ENCODE data around the gene GALNT13.

GALNT13 gene

DNA sequence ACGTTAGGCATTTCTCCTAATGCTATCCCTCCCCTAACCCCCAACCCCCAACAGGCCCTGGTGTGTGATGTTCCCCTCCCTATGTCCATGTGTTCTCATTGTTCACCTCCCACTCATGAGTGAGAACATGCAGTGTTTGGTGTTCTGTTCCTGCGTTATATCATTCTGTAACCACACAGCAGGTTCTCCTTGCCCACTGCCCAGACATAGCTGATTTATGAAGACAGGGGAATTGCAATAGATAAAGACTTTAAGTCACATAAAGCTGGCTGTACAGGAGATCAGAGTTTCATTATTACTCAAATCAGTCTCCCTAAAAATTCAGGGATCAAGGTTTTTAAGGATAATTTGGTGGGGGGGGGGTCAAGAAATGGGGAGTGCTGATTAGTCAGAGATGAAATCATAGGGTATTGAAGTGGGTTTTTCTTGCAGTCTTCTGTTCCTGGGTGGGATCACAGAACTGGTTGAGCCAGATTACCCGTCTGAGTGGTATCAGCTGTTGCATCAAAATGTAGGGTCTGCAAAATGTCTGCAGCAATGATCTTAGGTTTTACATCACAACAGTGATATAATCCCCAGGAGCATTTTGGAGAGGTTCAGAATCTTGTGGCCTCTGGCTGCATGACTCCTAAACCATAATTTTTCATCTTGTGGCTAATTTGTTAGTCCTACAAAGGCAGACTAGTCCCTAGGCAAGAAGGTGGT, 434.7 kb downstream of the GALNT13 start:
- no peak for DNase-seq (ENCODE audit: low read depth in 2 of 2)

DNA sequence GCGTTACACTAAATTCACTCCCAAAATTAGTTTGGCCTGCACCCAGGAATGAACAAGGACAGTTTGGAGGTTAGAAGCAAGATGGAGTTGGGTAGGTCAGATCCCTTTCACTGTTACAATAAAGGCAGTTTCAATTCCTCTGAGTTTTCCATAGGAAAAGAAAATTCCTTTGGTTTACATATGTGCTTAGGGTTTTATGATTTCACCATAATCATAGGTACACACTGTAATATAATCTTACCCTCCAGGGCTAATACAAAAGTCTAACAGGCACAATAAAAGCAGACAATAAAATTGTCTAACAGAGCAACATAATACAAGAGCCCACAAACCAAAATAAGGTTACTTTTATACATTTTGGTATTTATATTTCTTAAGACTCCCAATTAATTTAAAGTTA, 435.3 kb downstream of the GALNT13 start:
- no peak for DNase-seq (ENCODE audit: low read depth in 2 of 2)

DNA sequence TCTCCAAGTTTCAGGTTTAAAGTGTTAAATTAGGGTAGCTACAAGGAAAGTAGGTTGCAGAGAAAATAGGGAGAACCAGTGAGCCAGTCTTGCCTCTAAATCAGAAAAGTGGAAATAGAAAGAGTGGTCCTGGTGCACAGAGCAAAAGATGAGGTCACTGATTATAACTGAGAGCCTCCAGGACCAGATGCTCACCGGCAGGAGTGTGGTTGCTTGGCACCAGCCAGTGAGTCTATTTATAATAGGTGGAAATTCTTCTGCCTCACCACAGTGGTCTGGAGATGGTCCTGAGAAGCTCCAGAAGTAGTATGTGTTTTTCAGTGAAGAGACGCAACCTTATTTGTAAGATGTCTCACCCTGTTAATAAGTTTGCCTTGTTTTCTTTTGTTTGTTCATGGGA, 452.9 kb downstream of the GALNT13 start:
- no peak for DNase-seq (ENCODE audit: low read depth in 2 of 2)

DNA sequence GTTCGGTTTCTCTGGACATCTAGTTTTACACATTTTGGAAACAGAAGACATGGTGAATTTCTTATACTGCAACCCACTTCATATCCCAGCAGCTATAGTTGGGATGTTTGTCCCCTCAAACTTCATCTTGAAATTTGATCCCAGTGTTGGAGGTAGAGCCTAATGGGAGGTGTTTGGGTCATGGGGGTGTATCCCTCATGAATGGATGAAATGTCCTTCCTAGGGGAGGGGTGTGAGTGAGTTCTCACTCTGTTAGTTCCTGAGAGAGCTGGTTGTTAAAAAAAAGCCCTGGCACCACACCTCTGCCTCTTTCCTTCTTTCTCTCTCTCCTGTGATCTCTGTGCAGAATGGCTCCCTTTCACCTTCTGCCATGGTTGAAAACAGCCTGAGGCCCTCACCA, 457.8 kb downstream of the GALNT13 start:
- DNase-seq (ENCODE audit: low read depth in 2 of 2): no peak

DNA sequence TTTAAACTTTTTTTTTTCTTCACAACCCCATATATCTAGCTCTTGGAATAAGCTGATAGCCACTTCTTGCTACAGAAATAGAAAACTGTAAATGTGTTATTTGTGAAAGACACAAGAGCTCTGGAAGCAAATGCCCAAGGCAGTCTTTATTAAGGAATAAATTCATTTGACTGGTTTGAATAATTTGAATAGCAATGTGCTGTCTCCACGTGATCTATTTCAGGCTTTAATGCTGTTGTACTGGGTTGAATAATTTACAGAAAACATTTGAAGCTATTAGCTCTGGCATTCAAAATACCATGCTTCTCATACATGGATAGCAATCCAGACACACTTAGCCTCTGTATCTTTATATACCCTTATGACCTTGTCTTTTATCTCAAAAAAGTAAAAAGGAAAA, 460.1 kb downstream of the GALNT13 start:
- DNase-seq (ENCODE audit: low read depth in 2 of 2): no peak

DNA sequence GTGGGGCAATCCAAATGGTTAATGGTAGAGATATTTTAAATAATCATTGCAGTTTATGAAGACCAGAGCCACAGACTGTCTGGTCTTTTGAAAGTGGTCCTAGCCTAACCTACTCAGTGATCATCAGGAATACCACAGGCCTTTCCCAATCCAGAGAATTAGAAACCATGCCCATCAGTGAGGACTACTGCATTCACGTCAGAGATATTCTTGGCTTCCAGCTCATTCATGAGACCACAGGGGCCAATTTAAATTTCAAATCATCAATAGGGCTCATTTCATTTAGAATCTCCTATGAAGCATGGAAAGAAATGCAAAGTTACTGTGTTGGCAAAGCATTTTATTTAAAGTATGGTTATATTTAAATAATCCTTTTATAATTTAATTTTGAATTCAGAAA, 464.5 kb downstream of the GALNT13 start:
- DNase-seq (ENCODE audit: low read depth in 2 of 2): no peak

DNA sequence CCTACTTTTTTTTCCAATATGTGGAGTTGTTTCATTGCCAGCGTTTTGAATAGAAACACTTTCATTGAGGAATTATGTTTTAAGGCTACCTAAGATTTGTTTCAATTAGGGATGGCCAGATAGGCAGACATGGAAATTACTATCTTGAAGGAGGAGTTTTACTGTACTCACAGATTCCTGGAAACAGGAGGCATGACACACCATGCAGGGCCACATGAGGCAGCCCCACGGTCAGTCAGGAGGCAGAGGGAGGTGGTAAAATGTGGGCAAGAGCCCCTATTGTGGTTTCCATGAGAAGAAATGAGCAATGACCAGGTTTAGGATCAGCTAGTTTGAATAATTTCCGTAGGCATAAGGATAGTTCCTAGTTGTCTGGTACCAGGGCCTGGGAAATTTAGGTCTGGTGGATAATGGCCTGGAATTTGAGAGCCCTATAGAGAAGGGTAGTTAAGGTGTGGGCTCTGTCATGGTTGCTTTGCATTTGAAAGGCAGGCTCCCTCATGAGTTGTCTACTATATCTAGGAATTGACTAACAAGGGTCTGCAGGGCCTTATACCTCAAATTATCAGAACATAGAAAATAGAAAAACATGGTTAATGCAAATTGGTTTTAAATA, 466.7 kb downstream of the GALNT13 start:
- DNase-seq (ENCODE audit: low read depth in 2 of 2): no peak

DNA sequence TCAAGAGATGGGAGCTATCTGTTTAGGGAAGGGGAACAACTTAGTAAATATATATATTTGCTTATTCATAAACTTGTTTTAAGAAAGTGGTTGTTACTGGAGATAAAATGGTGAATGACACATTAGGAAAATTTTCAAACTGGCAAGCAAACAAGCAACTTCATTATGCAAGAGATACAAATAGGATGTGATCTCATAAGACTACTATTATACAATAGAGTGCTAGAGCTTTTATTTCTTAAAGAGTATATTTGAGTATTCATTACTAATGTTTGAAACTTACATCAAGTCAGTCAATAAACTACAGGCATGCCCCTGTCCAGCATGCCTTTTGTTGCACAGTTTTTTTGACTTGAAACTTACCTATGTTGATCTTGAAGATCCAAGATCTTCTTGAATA, 471.6 kb downstream of the GALNT13 start:
- DNase-seq (ENCODE audit: low read depth in 2 of 2): no peak

DNA sequence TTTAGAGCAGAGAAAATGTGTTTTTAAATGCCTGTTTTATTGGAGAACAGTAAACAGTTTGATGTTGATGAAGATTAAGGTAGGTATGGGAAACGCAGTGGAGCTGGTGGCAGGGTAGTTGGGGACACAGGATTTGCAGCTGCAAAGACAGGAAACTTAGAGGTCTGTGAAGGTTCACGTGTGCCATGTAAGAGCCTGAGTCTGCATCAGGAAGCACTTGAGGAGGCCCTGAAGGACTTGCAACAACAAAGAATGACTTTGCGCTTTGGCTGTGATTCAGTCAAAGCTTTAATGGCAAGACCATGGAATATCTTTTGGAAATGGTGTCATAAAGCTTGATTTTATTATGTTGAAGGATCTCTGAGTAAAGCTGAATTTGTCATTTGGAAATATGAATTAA, 479.2 kb downstream of the GALNT13 start:
- DNase-seq (ENCODE audit: low read depth in 2 of 2): no peak

DNA sequence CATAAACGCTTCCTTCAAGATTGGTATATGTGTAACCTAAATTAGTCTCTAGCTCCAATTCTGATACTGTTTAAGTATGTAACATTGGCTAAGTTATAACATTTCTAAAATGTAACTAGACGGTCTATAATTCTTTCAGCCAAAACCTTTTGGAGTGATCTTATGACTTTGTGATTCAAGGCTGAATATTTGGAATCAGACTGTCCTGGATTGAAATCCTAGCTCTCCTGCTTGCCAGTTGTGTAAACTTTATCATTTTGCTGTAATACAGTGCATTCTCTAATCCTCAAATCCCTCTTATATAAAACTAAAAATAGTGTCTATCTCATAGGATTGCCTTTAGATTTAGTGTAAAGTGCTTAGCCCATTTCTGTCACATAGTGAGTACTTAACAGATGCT, 489.6 kb downstream of the GALNT13 start:
- DNase-seq (ENCODE audit: low read depth in 2 of 2): no peak

DNA sequence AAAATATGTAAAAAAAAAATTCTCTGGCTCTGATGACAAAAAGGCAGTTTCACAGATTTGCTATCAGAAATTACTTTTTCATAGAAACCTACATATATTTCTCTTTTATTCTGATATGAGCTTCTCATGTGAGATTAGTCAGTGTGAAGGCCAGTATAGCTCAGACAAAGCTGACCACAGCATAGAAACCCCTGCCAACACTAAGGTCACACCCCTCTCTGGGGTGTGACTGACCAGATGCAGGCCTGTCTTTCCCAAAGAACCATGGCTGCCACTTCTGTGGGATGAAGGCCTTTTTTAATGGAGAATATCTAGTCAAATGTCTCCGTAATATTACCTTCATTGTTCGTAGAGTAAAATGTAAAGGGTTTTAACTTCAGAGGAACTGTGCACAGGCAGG, 496.4 kb downstream of the GALNT13 start:
- no peak for DNase-seq (ENCODE audit: low read depth in 2 of 2)

DNA sequence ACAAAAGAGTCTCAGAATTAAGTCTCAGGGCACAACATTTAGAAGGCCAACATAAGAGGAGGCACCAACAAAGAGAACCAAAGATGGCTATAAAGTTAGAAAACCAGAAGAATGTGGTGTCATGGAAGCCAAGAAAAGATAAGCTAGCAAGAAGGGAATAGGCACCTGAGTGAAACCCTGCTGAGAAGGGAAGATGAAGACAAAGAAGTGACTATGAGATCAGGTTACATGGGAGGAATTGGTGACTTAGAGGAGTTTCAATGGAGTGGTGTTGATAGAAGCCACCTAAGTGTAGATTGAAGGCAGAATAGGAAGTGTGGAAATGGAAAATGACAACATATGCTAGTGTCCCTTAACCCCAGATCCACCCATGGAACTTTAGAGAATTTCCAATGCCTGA, 499.2 kb downstream of the GALNT13 start:
- DNase-seq (ENCODE audit: low read depth in 2 of 2): no peak

DNA sequence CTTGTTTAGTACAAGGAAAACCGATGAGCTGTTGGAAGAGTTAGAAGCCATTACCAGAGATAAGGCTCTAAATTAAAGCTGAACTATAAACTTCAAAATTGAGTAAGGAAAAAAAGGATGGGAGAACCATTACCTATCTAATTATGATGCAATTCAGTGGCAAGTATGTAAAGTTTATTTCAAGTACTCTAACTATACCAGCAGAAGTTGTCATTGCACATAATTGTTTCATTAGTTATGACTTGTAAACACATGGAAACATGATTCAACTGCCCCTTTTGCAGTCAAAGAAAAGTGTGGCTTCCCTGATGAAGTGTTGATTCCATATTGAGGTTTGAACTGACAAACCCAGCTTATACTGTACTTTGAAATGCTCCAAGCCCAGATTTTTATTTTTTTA, 502.7 kb downstream of the GALNT13 start:
- DNase-seq (ENCODE audit: low read depth in 2 of 2): no peak

DNA sequence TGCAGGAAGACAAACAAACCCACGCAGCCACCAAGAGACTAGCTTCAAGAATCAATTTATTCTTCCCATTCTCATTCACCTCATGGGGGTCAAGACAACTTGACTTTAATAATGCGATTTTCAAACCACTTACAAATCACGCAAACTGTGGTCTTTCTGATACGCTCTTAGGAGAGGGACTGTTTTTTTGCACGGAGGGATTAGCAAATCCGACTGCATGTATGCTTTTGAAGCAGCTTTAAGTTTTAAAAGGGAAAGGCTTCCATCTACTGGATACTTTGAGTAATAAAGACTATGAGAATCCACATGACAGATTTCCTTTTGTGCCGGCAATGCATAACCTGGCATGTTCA, 503.8 kb downstream of the GALNT13 start:
- DNase-seq (ENCODE audit: low read depth in 2 of 2): no peak

DNA sequence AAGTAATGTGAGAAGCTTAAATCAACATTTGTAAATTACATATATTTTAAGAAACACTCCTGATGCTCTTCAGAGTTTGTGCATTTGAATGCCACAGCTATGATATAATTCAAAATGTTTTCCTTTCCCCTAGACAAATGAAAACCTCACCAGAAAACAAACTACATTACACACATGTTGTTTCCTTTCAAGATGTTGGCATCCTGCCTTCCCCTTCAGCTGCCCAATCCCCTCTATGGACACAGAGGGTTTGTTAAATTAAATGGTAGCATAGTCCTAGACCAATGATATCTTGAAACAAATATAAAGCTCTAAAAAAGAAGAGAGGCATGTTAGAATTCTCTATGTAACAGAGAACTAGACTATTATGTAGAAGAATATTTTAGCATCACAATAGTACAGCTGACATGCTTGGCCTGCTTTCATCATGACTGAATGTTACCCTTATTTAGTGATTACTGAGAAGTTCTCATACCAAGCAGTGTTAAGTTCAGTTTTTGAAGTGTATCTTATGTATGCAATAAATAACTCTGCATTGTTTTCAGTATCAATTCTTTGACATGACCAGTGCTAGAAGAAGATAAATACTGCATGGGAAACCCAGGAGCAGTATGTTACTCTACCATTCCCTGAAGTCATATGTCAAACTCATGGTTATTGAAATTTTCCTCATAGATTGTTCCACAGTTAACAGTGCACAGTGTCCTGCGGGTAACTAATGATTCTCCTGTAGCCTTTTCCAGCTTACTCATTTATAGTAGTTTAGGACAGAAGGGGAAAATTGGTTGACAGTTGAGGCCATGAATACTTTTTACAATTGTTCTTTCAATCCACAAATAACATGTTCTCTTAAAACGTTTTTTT, 510.4 kb downstream of the GALNT13 start:
- no peak for DNase-seq (ENCODE audit: low read depth in 2 of 2)

DNA sequence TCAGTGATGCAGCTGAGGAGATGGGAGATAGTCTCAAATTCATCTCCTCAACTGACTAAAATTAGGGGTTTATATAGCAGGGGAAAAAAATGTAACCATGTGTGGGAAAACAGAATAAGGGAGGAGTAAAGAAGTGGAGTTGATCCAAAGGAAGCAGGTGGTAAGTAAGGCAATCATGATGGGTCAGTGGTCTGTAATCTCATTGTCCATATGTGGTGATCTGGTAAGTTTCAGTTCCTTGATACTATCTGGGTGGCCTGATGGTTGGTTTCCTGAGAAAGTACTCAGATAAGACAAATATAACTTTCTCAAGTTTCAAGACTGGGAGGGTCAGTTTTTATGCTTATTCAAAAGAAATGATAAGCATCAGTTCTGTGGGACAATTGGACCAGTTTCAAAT, 514.5 kb downstream of the GALNT13 start:
- DNase-seq (ENCODE audit: low read depth in 2 of 2): no peak

DNA sequence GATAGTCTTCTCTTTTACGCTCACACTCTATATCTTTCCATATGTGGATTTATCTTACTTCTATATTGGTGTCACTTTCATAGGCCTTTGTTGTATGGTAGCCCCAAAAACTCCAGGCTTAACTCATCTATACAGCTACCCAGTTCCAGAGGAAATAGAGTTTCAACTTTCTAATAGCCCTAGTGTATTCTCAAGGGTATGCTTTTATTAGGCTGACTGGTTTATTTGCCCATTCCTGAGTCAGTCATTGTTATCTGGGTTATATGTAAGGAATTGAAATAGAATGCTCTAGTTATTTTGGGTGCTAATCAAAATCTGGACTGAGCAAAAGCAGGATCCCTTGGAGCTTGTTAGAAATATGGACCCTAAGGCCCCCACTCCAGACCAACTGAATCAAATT, 519.3 kb downstream of the GALNT13 start:
- DNase-seq (ENCODE audit: low read depth in 2 of 2): no peak

DNA sequence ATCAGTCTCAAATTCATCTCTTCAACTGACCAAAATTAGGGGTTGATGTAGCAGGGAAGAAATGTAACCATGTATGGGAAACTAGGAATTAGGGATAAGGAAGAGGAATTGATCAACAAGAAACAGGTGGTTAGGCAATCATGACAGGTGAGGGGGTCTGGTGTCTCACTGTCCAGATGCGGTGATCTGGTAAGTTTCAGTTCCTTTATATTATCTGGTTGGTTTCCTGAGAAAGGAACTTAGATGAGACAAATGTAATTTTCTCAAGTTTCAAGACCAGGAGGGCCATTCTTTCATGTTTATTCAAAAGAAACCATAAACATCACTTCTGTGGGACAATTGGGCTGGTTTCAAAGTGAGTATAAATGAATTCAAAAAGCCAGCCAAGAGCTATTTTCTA, 520.5 kb downstream of the GALNT13 start:
- no peak for DNase-seq (ENCODE audit: low read depth in 2 of 2)

DNA sequence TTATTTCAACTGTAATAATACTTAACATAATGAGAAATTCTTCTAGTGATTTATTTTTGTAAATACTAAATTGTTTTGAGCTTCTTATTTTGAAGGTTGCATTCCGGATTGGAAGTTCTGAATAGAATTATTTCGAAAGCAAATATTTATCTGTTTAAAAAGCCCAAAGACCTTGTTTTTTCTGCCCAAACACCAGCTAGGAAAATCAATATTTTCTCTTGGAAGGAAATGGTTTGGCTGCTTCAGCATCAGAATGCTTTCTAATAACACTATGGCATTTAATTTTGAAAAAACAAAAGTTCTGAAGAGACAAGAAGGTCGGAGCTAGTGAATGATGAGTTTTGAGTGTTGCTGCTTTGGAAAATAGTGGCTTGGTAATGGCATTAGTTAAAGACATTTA, 522.9 kb downstream of the GALNT13 start:
- DNase-seq (ENCODE audit: low read depth in 2 of 2): no peak

DNA sequence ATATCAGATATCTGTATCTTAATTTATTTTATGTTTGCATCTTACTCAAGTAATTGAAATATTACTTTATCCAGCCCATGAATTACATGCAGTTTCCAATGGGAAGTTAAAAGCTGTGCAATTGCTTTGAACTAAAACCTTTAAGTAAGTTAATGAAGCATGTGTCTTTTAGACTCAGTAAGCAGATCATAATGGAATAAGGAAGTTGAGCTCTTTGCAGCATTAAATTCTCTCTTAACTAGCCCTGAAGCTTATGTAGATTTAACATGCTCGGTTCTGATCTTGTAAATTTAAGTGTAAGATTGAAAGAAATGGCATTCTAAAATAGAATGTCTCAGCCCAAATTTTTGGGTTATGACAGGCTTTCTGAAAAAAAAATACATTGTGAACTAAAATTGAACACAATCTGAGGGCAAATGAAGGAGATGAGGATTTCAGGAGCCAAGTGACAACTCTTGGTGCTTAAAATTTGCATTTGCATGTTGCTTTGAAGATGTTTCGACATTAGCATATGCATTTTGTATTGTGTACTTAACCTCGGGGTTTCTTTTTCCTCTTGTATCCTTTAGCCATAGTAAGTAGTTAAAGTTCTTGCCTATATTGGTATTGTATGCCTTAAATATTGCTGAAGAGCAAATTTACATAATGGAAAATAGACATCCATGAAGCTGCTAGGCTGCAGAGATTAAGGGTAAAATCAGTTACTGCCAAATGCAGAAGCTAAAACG, 529.0 kb downstream of the GALNT13 start:
- no peak for DNase-seq (ENCODE audit: low read depth in 2 of 2)

DNA sequence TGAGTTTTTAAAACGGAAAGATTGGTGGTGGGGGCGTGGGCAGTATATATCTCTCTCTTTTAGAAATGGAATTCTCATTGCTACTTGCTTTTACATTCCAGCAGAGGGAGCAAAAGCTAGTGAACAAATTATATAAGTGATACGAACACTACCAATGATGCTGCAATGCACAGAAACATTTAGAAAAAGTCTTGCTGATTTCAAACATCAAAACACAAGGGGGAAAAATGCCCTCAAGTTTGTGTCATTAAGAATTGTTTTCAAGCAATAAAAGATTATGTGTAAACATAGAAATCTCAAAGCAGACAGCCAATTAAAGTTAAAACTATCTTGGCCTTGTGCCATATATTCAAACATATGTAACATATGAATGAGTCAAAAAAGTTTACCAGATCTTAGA, 530.5 kb downstream of the GALNT13 start:
- no peak for DNase-seq (ENCODE audit: low read depth in 2 of 2)

DNA sequence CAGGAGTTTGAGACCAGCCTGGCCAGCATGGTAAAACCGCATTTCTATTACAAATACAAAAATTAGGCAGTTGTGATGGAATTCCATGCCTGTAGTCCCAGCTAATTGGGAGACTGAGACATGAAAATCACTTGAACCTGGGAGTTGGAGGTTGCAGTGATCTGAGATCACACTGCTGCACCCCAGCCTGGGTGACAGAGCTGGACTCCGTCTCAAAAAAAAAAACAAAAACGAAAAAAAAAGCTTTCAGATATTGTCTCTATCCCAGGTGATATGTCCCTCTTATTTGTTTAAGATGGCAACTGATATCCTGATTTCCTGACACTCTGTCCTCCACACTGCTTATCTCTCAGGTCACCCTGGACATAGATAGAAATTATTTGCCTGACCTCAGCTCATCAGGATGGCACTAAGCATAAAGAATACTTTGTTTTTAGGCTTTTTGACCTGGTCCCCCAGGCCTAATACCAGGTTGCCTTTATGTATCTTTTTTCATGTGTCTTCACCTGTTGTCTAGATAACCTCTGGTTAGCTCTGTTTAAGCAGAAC, 531.6 kb downstream of the GALNT13 start:
- no peak for DNase-seq (ENCODE audit: low read depth in 2 of 2)

Measured in stimulated activated CD8-positive, alpha-beta memory T cell treated with anti-CD3 and anti-CD28 coated beads, Interleukin-7, amount 100 ng/mL, for 1 hour (primary cell).